Ishikawa (cell line): Measurements from ENCODE around the gene FOXI3.

ENCODE experiments used
- CEBPB ChIP-seq: IDR thresholded peaks from 2 replicates; pipeline ENCODE4 v1.6.1; 2012
- CREB1 ChIP-seq: IDR thresholded peaks from 2 replicates; pipeline ENCODE4 v1.6.1; 2012; ENCODE audit warnings: low read depth
- EGR1 ChIP-seq: IDR thresholded peaks from 2 replicates; pipeline ENCODE4 v1.6.1; 2012
- EP300 ChIP-seq: IDR thresholded peaks from 2 replicates; pipeline ENCODE4 v1.6.1; 2012; ENCODE audit warnings: borderline replicate concordance
- FOXM1 ChIP-seq: IDR thresholded peaks from 2 replicates; pipeline ENCODE4 v1.6.1; 2012; ENCODE audit warnings: low read depth, borderline replicate concordance
- MAX ChIP-seq: IDR thresholded peaks from 2 replicates; pipeline ENCODE4 v1.6.1; 2012
- NFIC ChIP-seq: IDR thresholded peaks from 2 replicates; pipeline ENCODE4 v1.6.1; 2012
- RAD21 ChIP-seq: IDR thresholded peaks from 2 replicates; pipeline ENCODE4 v1.6.1; 2012; ENCODE audit warnings: low read depth
- REST ChIP-seq: IDR thresholded peaks from 2 replicates; pipeline ENCODE4 v1.6.1; 2012; ENCODE audit warnings: low read depth, mild to moderate bottlenecking
- TAF1 ChIP-seq: IDR thresholded peaks from 2 replicates; pipeline ENCODE4 v1.6.1; 2012; ENCODE audit warnings: low read depth, mild to moderate bottlenecking
- TCF12 ChIP-seq: IDR thresholded peaks from 2 replicates; pipeline ENCODE4 v1.6.1; 2012; ENCODE audit warnings: low read depth
- TEAD4 ChIP-seq: IDR thresholded peaks from 2 replicates; pipeline ENCODE4 v1.6.1; 2012
- USF1 ChIP-seq: IDR thresholded peaks from 2 replicates; pipeline ENCODE4 v1.6.1; 2012
- YY1 ChIP-seq: IDR thresholded peaks from 2 replicates; pipeline ENCODE4 v1.6.1; 2012; ENCODE audit warnings: low read depth
- ZBTB7A ChIP-seq: IDR thresholded peaks from 2 replicates; pipeline ENCODE4 v1.6.1; 2012; ENCODE audit warnings: low read depth

The FOXI3 gene

GRCh38 chr2:88483200-88483599, 30.7 kb upstream of the FOXI3 start:
- no peak for TF ChIP-seq CEBPB
- no peak for TF ChIP-seq EGR1
- TF ChIP-seq TEAD4 = no peak
- TF ChIP-seq TCF12 = no peak
- no peak for TF ChIP-seq YY1
- no peak for TF ChIP-seq REST
- TF ChIP-seq FOXM1 = no peak
- no peak for TF ChIP-seq NFIC
- TF ChIP-seq USF1 = no peak
- TF ChIP-seq TAF1 = no peak
- TF ChIP-seq RAD21 = no peak
- TF ChIP-seq ZBTB7A = no peak
- no peak for TF ChIP-seq EP300

- TF ChIP-seq EP300 = peak; percentile 22; the same call in 1 of the 2 replicates
- TF ChIP-seq CREB1 = peak; percentile 53; the same call in 1 of the 2 replicates
- no peak for TF ChIP-seq TCF12
- TF ChIP-seq TEAD4 = no peak
- TF ChIP-seq USF1 = no peak
Measured at GRCh38 chr2:88481691-88482336, 29.3 kb upstream of the FOXI3 start.

GRCh38 chr2:88472811-88473210, 20.3 kb upstream of the FOXI3 start:
- TF ChIP-seq CREB1 (no peak), RAD21 (no peak), TCF12 (no peak), EP300 (no peak), CEBPB (no peak), TAF1 (no peak), MAX (no peak), NFIC (no peak), EGR1 (no peak), ZBTB7A (no peak), YY1 (no peak), REST (no peak), FOXM1 (no peak), TEAD4 (no peak), USF1 (no peak)

- TF ChIP-seq REST (no peak), TEAD4 (no peak), YY1 (no peak), FOXM1 (no peak), CREB1 (no peak), EP300 (no peak), CEBPB (no peak), EGR1 (no peak), USF1 (no peak), TCF12 (no peak), MAX (no peak), ZBTB7A (no peak)
Measured at GRCh38 chr2:88471083-88471942, 18.8 kb upstream of the FOXI3 start.
